ENCODE measurements around the gene IFITM2. TPM values are rescaled to one million over a fixed set of nuclear protein-coding genes. Genes with fewer than 3 reads are reported as not detected.
A peak's percentile ranks its signal among the peaks of the same experiment; 100 is the strongest.
"Not testable (repeated sequence)": the region's sequence is repeated elsewhere in the genome, so short reads cannot be mapped to it uniquely, and the experiment has no call there.

Gene IFITM2
- total and polyA plus RNA-seq, 2 donors (not counting 1 experiment from before 2014, with no cell fraction given): 72.1 to 451 TPM

- not testable (repeated sequence) for H3K9me3 Mint-ChIP-seq (ENCODE audit: insufficient read depth); H3K79me2 ChIP-seq (ENCODE audit: control insufficient read depth, insufficient read depth, low read length); ATAC-seq (ENCODE audit: low read depth); H3K27ac ChIP-seq (ENCODE audit: low read length in 2 of 2); H4K20me1 ChIP-seq (ENCODE audit: control insufficient read depth, insufficient read depth, low read length, poor library complexity, severe bottlenecking); H3K36me3 ChIP-seq (replicated peaks in 1 of 2; ENCODE audit: control extremely low read depth in 1 of 2, control insufficient read depth in 1 of 2, extremely low read depth in 1 of 2, insufficient read depth in 2 of 2, low read length in 1 of 2); DNase-seq; H3K9me3 ChIP-seq (ENCODE audit: control extremely low read depth in 1 of 3, control insufficient read depth in 2 of 3, insufficient read depth in 1 of 3, low read length in 2 of 3)
- Mint-ChIP-seq H3K4me1 (peaks cover 29% of the 10 kb centered on the region), H3K27ac (peak overlapping the region; percentile 46), H3K4me3 (peak overlapping the region; percentile 89), H3K27me3 (peaks cover 25% of the 10 kb centered on the region)
- peak overlapping the region in 3 of 5 experiments; percentile 62 to 76 (median 72) for H3K4me3 ChIP-seq (ENCODE audit: control extremely low read depth in 1 of 5, extremely low read depth in 1 of 5, insufficient read depth in 1 of 5, low read depth in 2 of 5, low read length in 4 of 5)
- peak overlapping the region; percentile 99 for H3K4me2 ChIP-seq (replicated peaks; ENCODE audit: low read depth, low read length, poor library complexity, severe bottlenecking)
- 85% methylated on average over 15 of the region's 27 CpGs for WGBS (ENCODE audit: insufficient coverage)
- CTCF ChIA-PET: interaction anchor here (0.8 to 5.6 kb wide), 2 partner anchors 11 to 37 kb away, joined by 3 to 35 read pairs; no protein-coding TSS in a partner anchor
- H2AFZ ChIP-seq (ENCODE audit: insufficient read depth, low read depth, low read length, poor library complexity, severe bottlenecking): peak overlapping the region; percentile 89
- POLR2A ChIA-PET: interaction anchor here (0.9 kb wide), 2 partner anchors 19 to 519 kb away, joined by 4 to 5 read pairs; no protein-coding TSS in a partner anchor
- peak overlapping the region; percentile 74 for H3K9ac ChIP-seq (ENCODE audit: low read length)
- peaks cover 20 to 31% of the 10 kb centered on the region in 2 donors for H3K4me1 ChIP-seq (ENCODE audit: control insufficient read depth in 2 of 2, insufficient read depth in 2 of 2, low read length in 2 of 2)
- intact Hi-C loops (cut with micrococcal nuclease): loop anchor here (5.0 kb wide), 1 partner anchor 50 kb away; the partner anchor contains the start of genes PSMD13 and SIRT3
- H3K27me3 ChIP-seq (replicated peaks in 1 of 4; ENCODE audit: control extremely low read depth in 1 of 4, control insufficient read depth in 3 of 4, insufficient read depth in 4 of 4, low read length in 3 of 4): peaks cover 0 to 35% (median 11%) of the 10 kb centered on the region in 4 experiments
Observed at GRCh38 chr11:286977-287820, 20.4 kb upstream of the IFITM2 start.

- Histone ChIP-seq H3K27ac (ENCODE audit: low read length in 2 of 2) (peak overlapping the region in 1 of 2 donors; percentile 55), H3K36me3 (replicated peaks in 1 of 2; ENCODE audit: control extremely low read depth in 1 of 2, control insufficient read depth in 1 of 2, extremely low read depth in 1 of 2, insufficient read depth in 2 of 2, low read length in 1 of 2) (no peaks in the 10 kb centered on the region), H3K9ac (ENCODE audit: low read length) (peak overlapping the region; percentile 74), H3K4me1 (ENCODE audit: control insufficient read depth in 2 of 2, insufficient read depth in 2 of 2, low read length in 2 of 2) (peaks cover 18 to 25% of the 10 kb centered on the region in 2 donors), H3K4me3 (ENCODE audit: control extremely low read depth in 1 of 5, extremely low read depth in 1 of 5, insufficient read depth in 1 of 5, low read depth in 2 of 5, low read length in 4 of 5) (peak overlapping the region; percentile 62 to 78 (median 72)), H4K20me1 (ENCODE audit: control insufficient read depth, insufficient read depth, low read length, poor library complexity, severe bottlenecking) (no peaks in the 10 kb centered on the region), H3K4me2 (replicated peaks; ENCODE audit: low read depth, low read length, poor library complexity, severe bottlenecking) (peak overlapping the region; percentile 99), H3K79me2 (ENCODE audit: control insufficient read depth, insufficient read depth, low read length) (peaks cover 8% of the 10 kb centered on the region), H3K27me3 (replicated peaks in 1 of 4; ENCODE audit: control extremely low read depth in 1 of 4, control insufficient read depth in 3 of 4, insufficient read depth in 4 of 4, low read length in 3 of 4) (peaks cover 0 to 28% (median 7%) of the 10 kb centered on the region in 4 experiments), H2AFZ (ENCODE audit: insufficient read depth, low read depth, low read length, poor library complexity, severe bottlenecking) (peak overlapping the region; percentile 89), H3K9me3 (ENCODE audit: control extremely low read depth in 1 of 3, control insufficient read depth in 2 of 3, insufficient read depth in 1 of 3, low read length in 2 of 3) (peaks cover 0 to 5% (median 0%) of the 10 kb centered on the region in 3 donors)
- intact Hi-C loops (cut with micrococcal nuclease): loop anchor here (1.0 to 5.0 kb wide), 3 partner anchors 8 to 51 kb away; partner anchors contain the start of genes PSMD13 and SIRT3
- no peak for ATAC-seq (ENCODE audit: low read depth)
- 19% methylated on average over 41 of the region's 41 CpGs for WGBS (ENCODE audit: insufficient coverage)
- POLR2A ChIA-PET: interaction anchor here (0.6 to 2.7 kb wide), 6 partner anchors 8 to 68 kb away, joined by 3 to 11 read pairs (median 4); no protein-coding TSS in a partner anchor
- TF ChIP-seq EZH2 (IDR thresholded peaks at IDR 0.05; ENCODE audit: borderline replicate concordance, insufficient read depth, low read depth, low read length, poor library complexity, severe bottlenecking): no peak
- TF ChIP-seq CTCF (IDR thresholded peaks at IDR 0.05): no peak
- H3K9me3 Mint-ChIP-seq (ENCODE audit: insufficient read depth): no peaks in the 10 kb centered on the region
- peaks cover 17% of the 10 kb centered on the region for H3K27me3 Mint-ChIP-seq
- DNase-seq: no peak
- peak overlapping the region; percentile 83 for H3K27ac Mint-ChIP-seq
- CTCF ChIA-PET: interaction anchor here (0.8 to 5.6 kb wide), 2 partner anchors 12 to 38 kb away, joined by 3 to 35 read pairs; no protein-coding TSS in a partner anchor
- H3K4me3 Mint-ChIP-seq: peak overlapping the region; percentile 89
- peaks cover 21% of the 10 kb centered on the region for H3K4me1 Mint-ChIP-seq
Observed at GRCh38 chr11:287821-288477, 19.7 kb upstream of the IFITM2 start.

Measured in B cell (primary cell).